Measurements from ENCODE around the gene PPP1R13L. TPM values are rescaled to one million over a fixed set of nuclear protein-coding genes. Genes with fewer than 3 reads are reported as not detected.
A peak's percentile ranks its signal among the peaks of the same experiment; 100 is the strongest.

PPP1R13L gene, protein sequence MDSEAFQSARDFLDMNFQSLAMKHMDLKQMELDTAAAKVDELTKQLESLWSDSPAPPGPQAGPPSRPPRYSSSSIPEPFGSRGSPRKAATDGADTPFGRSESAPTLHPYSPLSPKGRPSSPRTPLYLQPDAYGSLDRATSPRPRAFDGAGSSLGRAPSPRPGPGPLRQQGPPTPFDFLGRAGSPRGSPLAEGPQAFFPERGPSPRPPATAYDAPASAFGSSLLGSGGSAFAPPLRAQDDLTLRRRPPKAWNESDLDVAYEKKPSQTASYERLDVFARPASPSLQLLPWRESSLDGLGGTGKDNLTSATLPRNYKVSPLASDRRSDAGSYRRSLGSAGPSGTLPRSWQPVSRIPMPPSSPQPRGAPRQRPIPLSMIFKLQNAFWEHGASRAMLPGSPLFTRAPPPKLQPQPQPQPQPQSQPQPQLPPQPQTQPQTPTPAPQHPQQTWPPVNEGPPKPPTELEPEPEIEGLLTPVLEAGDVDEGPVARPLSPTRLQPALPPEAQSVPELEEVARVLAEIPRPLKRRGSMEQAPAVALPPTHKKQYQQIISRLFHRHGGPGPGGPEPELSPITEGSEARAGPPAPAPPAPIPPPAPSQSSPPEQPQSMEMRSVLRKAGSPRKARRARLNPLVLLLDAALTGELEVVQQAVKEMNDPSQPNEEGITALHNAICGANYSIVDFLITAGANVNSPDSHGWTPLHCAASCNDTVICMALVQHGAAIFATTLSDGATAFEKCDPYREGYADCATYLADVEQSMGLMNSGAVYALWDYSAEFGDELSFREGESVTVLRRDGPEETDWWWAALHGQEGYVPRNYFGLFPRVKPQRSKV
- 27.8 TPM for total RNA-seq

DNA sequence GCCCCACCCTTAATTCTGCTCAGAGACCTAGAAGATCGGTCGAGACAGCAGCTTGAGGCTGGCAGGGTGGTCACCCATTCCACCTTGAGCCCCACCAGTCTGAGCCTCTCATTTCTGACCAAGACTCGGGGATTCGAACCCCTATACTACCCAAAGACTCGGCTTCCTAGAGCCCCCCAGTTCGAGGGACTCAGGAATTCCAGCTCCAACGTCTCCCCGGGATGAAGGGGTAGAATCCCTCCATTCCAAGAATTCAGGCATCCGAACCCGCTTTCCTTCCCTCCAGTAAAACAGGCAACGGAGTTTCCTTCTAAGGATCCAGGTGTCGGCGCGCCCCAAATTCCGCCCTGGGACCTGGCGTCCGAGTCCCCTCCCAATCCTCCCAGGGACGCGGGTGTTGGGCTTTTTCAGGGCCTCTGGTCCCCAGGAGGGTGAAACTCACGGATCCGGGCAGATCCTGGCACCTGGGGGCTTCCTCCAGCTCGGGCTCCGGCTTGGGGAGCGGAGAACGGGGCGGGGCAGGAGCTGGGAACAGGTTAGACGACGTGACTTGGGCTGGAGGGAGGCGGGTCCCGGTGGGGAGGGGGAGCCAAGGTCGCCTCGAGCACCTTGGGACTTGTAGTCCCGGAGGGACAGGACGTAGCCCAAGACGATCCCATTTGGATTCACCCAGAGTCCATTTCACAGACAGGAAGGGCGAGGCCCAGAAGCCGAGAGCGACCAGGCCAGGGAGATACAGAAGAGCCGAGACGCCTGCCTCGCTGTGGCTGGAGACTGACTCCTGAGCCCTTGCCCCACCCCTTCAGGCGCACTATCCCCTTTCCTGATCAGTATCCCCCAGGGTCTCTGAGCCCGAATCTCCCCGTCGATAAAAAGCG is at the start of gene PPP1R13L:
PPP1R13L (minus strand) TSS at position 513 of the 878 bp plus-strand sequence. CDS start 6,751 bp downstream, outside the sequence.
- DNase-seq (ENCODE audit: low spot score in 2 of 2), result peak; percentile 69 to 91
- peaks cover 8 to 28% of the 10 kb centered on the region in 2 donors for H3K4me1 ChIP-seq

GRCh38 chr19:45451850-45452387 is 47.0 kb upstream of the PPP1R13L start:
- intact Hi-C loops (cut with DNase I), result loop anchor here (2.0 kb wide), 1 partner anchor 17 kb away; no protein-coding TSS in a partner anchor
- Histone ChIP-seq H3K4me3 (no peak overlapping the region), H3K9me3 (no peaks in the 10 kb centered on the region), H3K4me1 (peaks cover 31 to 39% of the 10 kb centered on the region in 2 donors), H3K27ac (peak overlapping the region in 1 of 2 donors; percentile 83), H3K36me3 (no peaks in the 10 kb centered on the region), H3K27me3 (no peaks in the 10 kb centered on the region)
- no peak for DNase-seq (ENCODE audit: low spot score in 2 of 2)
- TF ChIP-seq, protein P1, sequence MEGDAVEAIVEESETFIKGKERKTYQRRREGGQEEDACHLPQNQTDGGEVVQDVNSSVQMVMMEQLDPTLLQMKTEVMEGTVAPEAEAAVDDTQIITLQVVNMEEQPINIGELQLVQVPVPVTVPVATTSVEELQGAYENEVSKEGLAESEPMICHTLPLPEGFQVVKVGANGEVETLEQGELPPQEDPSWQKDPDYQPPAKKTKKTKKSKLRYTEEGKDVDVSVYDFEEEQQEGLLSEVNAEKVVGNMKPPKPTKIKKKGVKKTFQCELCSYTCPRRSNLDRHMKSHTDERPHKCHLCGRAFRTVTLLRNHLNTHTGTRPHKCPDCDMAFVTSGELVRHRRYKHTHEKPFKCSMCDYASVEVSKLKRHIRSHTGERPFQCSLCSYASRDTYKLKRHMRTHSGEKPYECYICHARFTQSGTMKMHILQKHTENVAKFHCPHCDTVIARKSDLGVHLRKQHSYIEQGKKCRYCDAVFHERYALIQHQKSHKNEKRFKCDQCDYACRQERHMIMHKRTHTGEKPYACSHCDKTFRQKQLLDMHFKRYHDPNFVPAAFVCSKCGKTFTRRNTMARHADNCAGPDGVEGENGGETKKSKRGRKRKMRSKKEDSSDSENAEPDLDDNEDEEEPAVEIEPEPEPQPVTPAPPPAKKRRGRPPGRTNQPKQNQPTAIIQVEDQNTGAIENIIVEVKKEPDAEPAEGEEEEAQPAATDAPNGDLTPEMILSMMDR (IDR thresholded peaks at IDR 0.05), result no peak

More for the DNA sequence above, at the start of gene PPP1R13L:
- intact Hi-C loops (cut with DNase I), result loop anchor here (1.0 to 5.0 kb wide), 3 partner anchors 20 to 312 kb away; partner anchors contain the start of genes ERCC2 and PPP1R37
- Histone ChIP-seq H3K27me3 (no peaks in the 10 kb centered on the region), H3K4me3 (peak within 1 kb of the TSS; percentile 68 to 86), H3K27ac (peak within 1 kb of the TSS; percentile 93 to 97), H3K36me3 (no peaks in the 10 kb centered on the region), H3K9me3 (no peaks in the 10 kb centered on the region)
- TF ChIP-seq, protein P1 (IDR thresholded peaks at IDR 0.05), result no peak

DNA sequence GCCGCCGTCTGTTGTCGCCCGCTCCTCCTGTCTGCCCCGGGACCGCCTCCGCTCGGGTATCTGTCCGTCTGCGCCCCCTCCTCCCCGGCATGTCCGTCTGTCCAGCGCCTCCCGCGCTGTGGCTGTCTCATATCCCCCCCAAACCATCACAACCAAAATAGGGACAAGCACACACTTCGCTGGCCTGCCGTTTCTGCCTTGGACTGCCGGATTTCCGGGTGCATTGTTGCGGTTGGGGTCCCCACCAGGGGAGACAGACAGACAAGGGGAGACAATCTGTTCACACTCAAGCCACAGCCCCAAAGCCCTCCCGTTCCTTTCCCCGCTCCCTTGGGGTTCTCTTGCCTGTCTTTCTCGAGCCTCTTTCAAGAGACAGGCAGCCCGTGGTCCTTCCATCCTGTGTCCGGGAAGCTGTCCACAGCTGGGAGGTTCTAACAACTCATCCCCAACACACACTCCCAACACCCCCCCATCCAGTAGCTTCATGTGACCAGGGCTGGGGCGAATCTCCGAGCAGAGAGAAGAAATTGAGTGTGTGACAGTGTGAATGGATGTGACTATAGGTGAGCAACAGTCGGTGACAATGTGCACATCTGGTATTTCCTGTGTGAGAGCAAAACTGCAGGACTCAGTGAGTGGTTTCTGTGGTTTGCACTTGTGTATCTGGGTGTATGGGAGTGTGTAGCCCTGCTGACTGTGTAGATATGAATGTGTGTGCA is 46.4 kb upstream of the PPP1R13L start:
- Histone ChIP-seq H3K4me1 (peaks cover 31 to 37% of the 10 kb centered on the region in 2 donors), H3K27ac (peak overlapping the region; percentile 83 to 84)
- intact Hi-C loops (cut with DNase I), result loop anchor here (2.0 kb wide), 1 partner anchor 18 kb away; no protein-coding TSS in a partner anchor

DNA sequence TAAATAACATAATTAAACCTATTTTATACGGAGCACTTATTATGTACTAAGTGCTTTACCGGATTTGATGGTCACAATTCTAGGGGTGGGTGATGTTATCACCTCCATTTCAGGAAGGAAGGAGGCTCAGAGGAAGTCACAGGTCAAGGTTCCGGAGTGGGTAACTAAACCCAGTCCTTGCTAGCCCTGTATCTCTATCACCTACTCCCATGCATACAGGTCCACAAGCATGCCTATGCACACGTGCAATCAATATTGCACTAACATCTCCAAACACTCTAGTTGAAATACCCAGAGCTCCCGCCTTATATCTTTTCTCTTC is 45.1 kb upstream of the PPP1R13L start:
- intact Hi-C loops (cut with DNase I), result loop anchor here (2.0 kb wide), 1 partner anchor 19 kb away; no protein-coding TSS in a partner anchor
- no peak for DNase-seq (ENCODE audit: low spot score in 2 of 2)
- no peaks in the 10 kb centered on the region for H3K27me3 ChIP-seq
- no peaks in the 10 kb centered on the region for H3K36me3 ChIP-seq
- H3K9me3 ChIP-seq, result no peaks in the 10 kb centered on the region
- H3K4me3 ChIP-seq, result peak overlapping the region; percentile 50 to 66
- peak overlapping the region; percentile 43 to 64 for H3K27ac ChIP-seq
- TF ChIP-seq, protein P1 (IDR thresholded peaks at IDR 0.05), result no peak
- H3K4me1 ChIP-seq, result peaks cover 20 to 24% of the 10 kb centered on the region in 2 donors

More for the DNA sequence above, 46.4 kb upstream of the PPP1R13L start:
- Histone ChIP-seq H3K36me3 (no peaks in the 10 kb centered on the region), H3K9me3 (no peaks in the 10 kb centered on the region), H3K27me3 (no peaks in the 10 kb centered on the region), H3K4me3 (peak overlapping the region; percentile 51 to 66)
- peak in 1 of 2 donors; percentile 79 for DNase-seq (ENCODE audit: low spot score in 2 of 2)
- TF ChIP-seq, protein P1 (IDR thresholded peaks at IDR 0.05), result no peak

Data from ascending aorta (tissue), 2 donors.